Omental fat pad (tissue), 4 donors: Measurements from ENCODE around the gene MTCH1. TPM values are rescaled to one million over a fixed set of nuclear protein-coding genes. Genes with fewer than 3 reads are reported as not detected.
A peak's percentile ranks its signal among the peaks of the same experiment; 100 is the strongest.

Experiments
- ATAC-seq: fragments of 150-250 bp; one replicate; pipeline ENCODE4 v1.9.1; 2016; ENCODE audit warnings: mild to moderate bottlenecking, moderate library complexity; ENCODE audit not compliant: low FRiP score
- DNase-seq: peaks from one replicate; pipeline ENCODE4 v3.0.0-alpha.2; 2019; ENCODE audit warnings: low spot score
- CTCF ChIP-seq, 3 donors: fragments of 450-650 bp; IDR thresholded peaks; one replicate each; pipeline ENCODE4 v1.5.1; 2016 to 2017; ENCODE audit warnings: antibody characterized with exemption in 3 of 3, mild to moderate bottlenecking in 3 of 3, moderate library complexity in 2 of 3
- total RNA-seq, 4 donors: library from RNA; depleted of rRNA; stranded (reverse); fragments of >200 nt; gene quantifications; one replicate each; pipeline ENCODE4 v1.1.0, GENCODE V29; 2016

Gene MTCH1
- total RNA-seq, 4 donors from 2014 or later = 227 to 251 (median 239) TPM

GRCh38 chr6:36924778-36925374 lies 61.1 kb downstream of the MTCH1 start:
- no peak for DNase-seq
- ATAC-seq = no peak
- TF ChIP-seq CTCF (IDR thresholded peaks at IDR 0.05) = no peak

GRCh38 chr6:36924131-36924530 lies 61.9 kb downstream of the MTCH1 start:
- no peak for TF ChIP-seq CTCF (IDR thresholded peaks at IDR 0.05)
- ATAC-seq = no peak
- no peak for DNase-seq

- DNase-seq (no peak), ATAC-seq (no peak)
- no peak for TF ChIP-seq CTCF (IDR thresholded peaks at IDR 0.05)
These were observed 65.5 kb downstream of the MTCH1 start for GRCh38 chr6:36920546-36920945.

- DNase-seq = no peak
- peak; percentile 13 for ATAC-seq
- TF ChIP-seq CTCF (IDR thresholded peaks at IDR 0.05) = no peak
These were observed 65.9 kb downstream of the MTCH1 start for GRCh38 chr6:36920049-36920448.

Other genes starting within 250 kb of the MTCH1 start
- 10 to 100 TPM in 1 of 4 donors, 1 to 10 TPM in 2, under 1 TPM in 1; 0.47 to 20.3 (median 7.6) TPM for gene CPNE5, start 146.8 kb downstream of the MTCH1 start, total RNA-seq
- gene PPIL1, start 111.4 kb downstream of the MTCH1 start, total RNA-seq = 10 to 100 TPM; 17.5 to 31.6 (median 20.9) TPM
- 10 to 100 TPM; 40.2 to 53.0 (median 46.0) TPM for gene C6orf89, start 100.2 kb downstream of the MTCH1 start, total RNA-seq
- 10 to 100 TPM in 2 of 4 donors, 1 to 10 TPM in 2; 1.3 to 41.9 (median 8.9) TPM for gene PI16, start 31.5 kb downstream of the MTCH1 start, total RNA-seq
- 10 to 100 TPM; 20.0 to 83.6 (median 63.0) TPM for gene FGD2, start 19.5 kb upstream of the MTCH1 start, total RNA-seq
- gene PIM1, start 184.0 kb upstream of the MTCH1 start, total RNA-seq = 100 to 1,000 TPM in 2 of 4 donors, 10 to 100 TPM in 2; 37.5 to 291 (median 130) TPM